ENCODE data around the gene NUDT15. TPM values are rescaled to one million over a fixed set of nuclear protein-coding genes. Genes with fewer than 3 reads are reported as not detected.
A peak's percentile ranks its signal among the peaks of the same experiment; 100 is the strongest.
"Not testable (repeated sequence)": the region's sequence is repeated elsewhere in the genome, so short reads cannot be mapped to it uniquely, and the experiment has no call there.

NUDT15 gene
- total and polyA plus RNA-seq, 4 donors: 8.6 to 15.4 (median 10.9) TPM

- DNase-seq (peak; percentile 15 to 31 (median 26)), ATAC-seq (ENCODE audit: insufficient read depth, low FRiP score) (peak; percentile 44)
- 0 to 1% methylated on average over 25 of the region's 25 CpGs for WGBS, 2 donors
- Histone ChIP-seq H3K27me3 (ENCODE audit: control insufficient read depth in 3 of 3, insufficient read depth in 3 of 3, low read length in 2 of 3) (no peaks in the 10 kb centered on the region), H3K4me3 (peak overlapping the region; percentile 97), H3K9ac (ENCODE audit: insufficient read depth in 1 of 2, low read length in 2 of 2) (peak overlapping the region; percentile 87 to 90), H3K27ac (ENCODE audit: low read depth in 1 of 2, low read length in 1 of 2) (peak overlapping the region; percentile 56 to 88), H3K4me1 (ENCODE audit: control insufficient read depth in 5 of 5, insufficient read depth in 5 of 5, low read length in 5 of 5) (peaks cover 2 to 11% (median 6%) of the 10 kb centered on the region in 5 donors), H3K9me3 (ENCODE audit: control insufficient read depth in 4 of 4, insufficient read depth in 3 of 4, low read length in 3 of 4) (no peaks in the 10 kb centered on the region), H3K36me3 (ENCODE audit: control insufficient read depth in 4 of 4, insufficient read depth in 4 of 4, low read length in 4 of 4) (peaks cover 0 to 7% (median 4%) of the 10 kb centered on the region in 4 donors)
- no peak for TF ChIP-seq CTCF (IDR thresholded peaks at IDR 0.05; ENCODE audit: control extremely low read depth, extremely low read depth)
Measured at GRCh38 chr13:48000559-48001113, 36.9 kb upstream of the NUDT15 start.

- 8 to 13% methylated on average over 48 to 52 of the region's 52 CpGs for WGBS, 2 donors
- ATAC-seq (ENCODE audit: insufficient read depth, low FRiP score) (peak; percentile 99), DNase-seq (peak; percentile 92 to 95 (median 93))
- Histone ChIP-seq H3K27me3 (ENCODE audit: control insufficient read depth in 3 of 3, insufficient read depth in 3 of 3, low read length in 2 of 3) (no peaks in the 10 kb centered on the region), H3K4me1 (ENCODE audit: control insufficient read depth in 5 of 5, insufficient read depth in 5 of 5, low read length in 5 of 5) (peaks cover 2 to 11% (median 6%) of the 10 kb centered on the region in 5 donors), H3K9ac (ENCODE audit: insufficient read depth in 1 of 2, low read length in 2 of 2) (peak within 1 kb of the TSS; percentile 87 to 90), H3K9me3 (ENCODE audit: control insufficient read depth in 4 of 4, insufficient read depth in 3 of 4, low read length in 3 of 4) (no peaks in the 10 kb centered on the region), H3K4me3 (peak within 1 kb of the TSS; percentile 97), H3K27ac (ENCODE audit: low read depth in 1 of 2, low read length in 1 of 2) (peak within 1 kb of the TSS; percentile 56 to 88), H3K36me3 (ENCODE audit: control insufficient read depth in 4 of 4, insufficient read depth in 4 of 4, low read length in 4 of 4) (peaks cover 0 to 7% (median 4%) of the 10 kb centered on the region in 4 donors)
- no peak for TF ChIP-seq CTCF (IDR thresholded peaks at IDR 0.05; ENCODE audit: control extremely low read depth, extremely low read depth)
Measured at GRCh38 chr13:48001114-48001881, 36.2 kb upstream of the NUDT15 start, which contains the start of gene SUCLA2. Gene SUCLA2, minus strand, starts transcription at chr13:48001273. Its CDS starts 4 bp downstream, at chr13:48001269.

- H3K27ac ChIP-seq (ENCODE audit: low read depth in 1 of 2, low read length in 1 of 2): not testable (repeated sequence)
- WGBS, 2 donors: 61 to 81% methylated on average over 5 of the region's 5 CpGs
Measured at GRCh38 chr13:48001999-48002398, 35.5 kb upstream of the NUDT15 start.

GRCh38 chr13:48004201-48004600 lies 33.3 kb upstream of the NUDT15 start:
- H3K27ac ChIP-seq (ENCODE audit: low read depth in 1 of 2, low read length in 1 of 2): no peak overlapping the region
- TF ChIP-seq CTCF (IDR thresholded peaks at IDR 0.05; ENCODE audit: control extremely low read depth, extremely low read depth): no peak
- ATAC-seq (ENCODE audit: insufficient read depth, low FRiP score): no peak
- 82 to 86% methylated on average over 2 of the region's 2 CpGs for WGBS, 2 donors
- DNase-seq: no peak
- no peak overlapping the region for H3K9ac ChIP-seq (ENCODE audit: insufficient read depth in 1 of 2, low read length in 2 of 2)
- peaks cover 0 to 7% (median 0%) of the 10 kb centered on the region in 4 donors for H3K36me3 ChIP-seq (ENCODE audit: control insufficient read depth in 4 of 4, insufficient read depth in 4 of 4, low read length in 4 of 4)
- no peak overlapping the region for H3K4me3 ChIP-seq
- no peaks in the 10 kb centered on the region for H3K27me3 ChIP-seq (ENCODE audit: control insufficient read depth in 3 of 3, insufficient read depth in 3 of 3, low read length in 2 of 3)
- no peaks in the 10 kb centered on the region for H3K9me3 ChIP-seq (ENCODE audit: control insufficient read depth in 4 of 4, insufficient read depth in 3 of 4, low read length in 3 of 4)
- H3K4me1 ChIP-seq (ENCODE audit: control insufficient read depth in 5 of 5, insufficient read depth in 5 of 5, low read length in 5 of 5): peaks cover 0 to 11% (median 6%) of the 10 kb centered on the region in 5 donors

More at GRCh38 chr13:48001999-48002398, 35.5 kb upstream of the NUDT15 start:
- not testable (repeated sequence) for H3K36me3 ChIP-seq (ENCODE audit: control insufficient read depth in 4 of 4, insufficient read depth in 4 of 4, low read length in 4 of 4); DNase-seq; H3K4me3 ChIP-seq; H3K9ac ChIP-seq (ENCODE audit: insufficient read depth in 1 of 2, low read length in 2 of 2); H3K9me3 ChIP-seq (ENCODE audit: control insufficient read depth in 4 of 4, insufficient read depth in 3 of 4, low read length in 3 of 4); ATAC-seq (ENCODE audit: insufficient read depth, low FRiP score); H3K27me3 ChIP-seq (ENCODE audit: control insufficient read depth in 3 of 3, insufficient read depth in 3 of 3, low read length in 2 of 3)
- H3K4me1 ChIP-seq (ENCODE audit: control insufficient read depth in 5 of 5, insufficient read depth in 5 of 5, low read length in 5 of 5): peaks cover 2 to 11% (median 6%) of the 10 kb centered on the region in 5 donors
